HG03103 (cell line): ENCODE results near the gene PPIL6.
A peak's percentile ranks its signal among the peaks of the same experiment; 100 is the strongest.

Experiments
- ATAC-seq: cut with Tn5 transposase; IDR thresholded peaks from one replicate; pipeline ENCODE4 v1.9.1; 2021; ENCODE audit warnings: low read depth; ENCODE audit not compliant: unreplicated experiment

PPIL6 gene

GRCh38 chr6:109449795-109450673, 9.6 kb upstream of the PPIL6 start:
- ATAC-seq = no peak

GRCh38 chr6:109449064-109449794, 8.8 kb upstream of the PPIL6 start:
- no peak for ATAC-seq

- no peak for ATAC-seq
Measured at GRCh38 chr6:109448615-109449014, 8.2 kb upstream of the PPIL6 start.

GRCh38 chr6:109447878-109448555, 7.6 kb upstream of the PPIL6 start:
- no peak for ATAC-seq

GRCh38 chr6:109447087-109447486, 6.7 kb upstream of the PPIL6 start:
- no peak for ATAC-seq

GRCh38 chr6:109446541-109446940, 6.1 kb upstream of the PPIL6 start:
- ATAC-seq = no peak

- ATAC-seq = no peak
Measured at GRCh38 chr6:109446072-109446471, 5.6 kb upstream of the PPIL6 start.

- no peak for ATAC-seq
Measured at GRCh38 chr6:109445382-109445781, 5.0 kb upstream of the PPIL6 start.

- no peak for ATAC-seq
Measured at GRCh38 chr6:109443425-109443950, 3.1 kb upstream of the PPIL6 start.

- no peak for ATAC-seq
Measured at GRCh38 chr6:109442393-109442924, 2.0 kb upstream of the PPIL6 start.

GRCh38 chr6:109441069-109441816, 815 bp upstream of the PPIL6 start:
- ATAC-seq = peak; percentile 18

- no peak for ATAC-seq
Measured at GRCh38 chr6:109436041-109436440, 4.4 kb downstream of the PPIL6 start.

GRCh38 chr6:109434456-109434855, 6.0 kb downstream of the PPIL6 start:
- no peak for ATAC-seq

GRCh38 chr6:109429496-109429895, 10.9 kb downstream of the PPIL6 start:
- no peak for ATAC-seq

- ATAC-seq = no peak
Measured at GRCh38 chr6:109428889-109429477, 11.4 kb downstream of the PPIL6 start.

GRCh38 chr6:109424946-109425345, 15.5 kb downstream of the PPIL6 start:
- no peak for ATAC-seq

GRCh38 chr6:109421184-109421583, 19.2 kb downstream of the PPIL6 start:
- ATAC-seq = no peak

- ATAC-seq = no peak
Measured at GRCh38 chr6:109420751-109421150, 19.7 kb downstream of the PPIL6 start.

GRCh38 chr6:109417646-109418045, 22.8 kb downstream of the PPIL6 start:
- no peak for ATAC-seq

- ATAC-seq = no peak
Measured at GRCh38 chr6:109411034-109411433, 29.4 kb downstream of the PPIL6 start.
